H1 (cell line): ENCODE data around the gene SNX30. TPM values are rescaled to one million over a fixed set of nuclear protein-coding genes. Genes with fewer than 3 reads are reported as not detected.

Experiments
- HDAC2 ChIP-seq, 2 experiments: fragments of 300-600 bp in 1 of 2; sonication (generic) in 1 of 2; IDR thresholded peaks; 2 replicates each; pipeline ENCODE4 v1.6.1; 2011 to 2012; ENCODE audit warnings: low read depth in 2 of 2, low read length in 2 of 2, mild to moderate bottlenecking in 2 of 2, moderate library complexity in 2 of 2, borderline replicate concordance in 1 of 2, inconsistent platforms in 1 of 2
- RBBP5 ChIP-seq: IDR thresholded peaks from 2 replicates; pipeline ENCODE4 v1.7.1; 2012; ENCODE audit warnings: low read depth, mild to moderate bottlenecking, inconsistent platforms, low read length, moderate library complexity, borderline replicate concordance
- polyA plus RNA-seq, 7 experiments: library from polyadenylated mRNA; depleted of rRNA in 3 of 7; stranded (reverse) in 5 of 7; unstranded in 2 of 7; fragments of >200 nt in 5 of 7; fragments of 200-250 nt in 2 of 7; gene quantifications; 1 replicate in 5 of 7; 2 replicates in 1 of 7; 4 replicates in 1 of 7; pipeline versions ENCODE4 v1.2.1 to v1.2.3, GENCODE V29; 2011 to 2013; ENCODE audit warnings: missing spikeins in 2 of 7, mixed read lengths in 2 of 7
- total RNA-seq: library from RNA; stranded (reverse); fragmentation: NEBNext Ultra II Directional; extraction: Animal tissue kit (Norgen Biotek cat#: 25700); gene quantifications from 2 replicates; pipeline ENCODE4 v1.2.1, GENCODE V29; 2021

SNX30 gene
- total and polyA plus RNA-seq, 2 of the 8 experiments (the other 6 are each of a cell fraction or from before 2014, with no cell fraction given), result 4.0 to 12.2 TPM

DNA sequence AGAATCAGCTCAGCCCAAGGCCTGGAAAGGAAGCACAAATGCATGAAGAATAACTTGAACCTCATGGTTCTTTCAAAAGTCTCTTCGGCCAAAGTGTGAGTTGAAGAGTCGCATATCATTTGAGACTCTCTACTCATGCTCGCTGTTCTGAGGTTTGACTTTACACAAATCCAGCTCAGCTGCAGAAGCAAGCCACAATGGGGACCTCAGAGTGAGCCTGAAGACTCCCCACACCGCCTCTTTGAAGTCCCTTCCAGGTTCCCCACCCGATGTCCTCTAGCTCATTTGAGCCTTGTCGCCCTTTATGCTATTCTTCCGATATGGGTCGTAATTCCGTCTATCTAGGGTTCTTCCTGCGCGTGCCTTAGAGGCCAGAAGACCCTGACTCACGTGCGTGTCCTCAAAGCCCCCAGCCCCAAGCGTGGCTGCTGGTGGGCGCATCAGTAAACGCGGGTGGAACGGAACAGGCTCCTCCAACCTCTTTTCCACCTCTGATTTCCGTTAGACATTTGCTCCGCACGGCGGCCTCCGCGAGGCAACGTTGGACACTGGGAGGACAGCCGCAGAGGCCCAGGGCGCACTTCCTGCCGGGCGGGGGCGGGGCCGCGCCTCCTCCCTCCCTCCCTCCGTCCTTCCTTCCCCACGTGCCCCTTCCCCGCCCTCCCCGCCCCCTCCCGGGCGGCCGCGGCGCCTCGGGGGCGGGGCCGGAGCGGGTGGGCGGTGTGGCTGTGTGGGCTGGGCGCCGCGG is at the start of gene SNX30 (continued):
- peak in 1 of 2 experiments; percentile 48; a peak in 1 of 4 replicates for TF ChIP-seq HDAC2 (IDR thresholded peaks at IDR 0.05; ENCODE audit: borderline replicate concordance in 1 of 2, low read depth in 2 of 2, low read length in 2 of 2)
- TF ChIP-seq RBBP5, result no peak; the same call in 1 of the 2 replicates
